GM12878 (cell line): ENCODE measurements around the gene HSP90AB1. TPM values are rescaled to one million over a fixed set of nuclear protein-coding genes. Genes with fewer than 3 reads are reported as not detected.

Experiments
- BCL11A ChIP-seq: IDR thresholded peaks from 2 replicates; pipeline ENCODE4 v1.6.1; 2011; ENCODE audit warnings: low read depth, low read length
- BMI1 ChIP-seq: fragments of 450-650 bp; IDR thresholded peaks from 2 replicates; pipeline ENCODE4 v1.6.1; 2016; ENCODE audit warnings: mild to moderate bottlenecking, moderate library complexity, borderline replicate concordance
- E4F1 ChIP-seq: fragments of 450-650 bp; IDR thresholded peaks from 2 replicates; pipeline ENCODE4 v1.6.1; 2018; ENCODE audit warnings: borderline replicate concordance, mild to moderate bottlenecking; ENCODE audit not compliant: partially characterized antibody
- MYC ChIP-seq: IDR thresholded peaks from 2 replicates; pipeline ENCODE4 v1.6.1; 2011; ENCODE audit warnings: mild to moderate bottlenecking, low read length, moderate library complexity, inconsistent platforms; ENCODE audit not compliant: insufficient read depth, insufficient replicate concordance, insufficient read length, severe bottlenecking
- PML ChIP-seq: IDR thresholded peaks from 2 replicates; pipeline ENCODE4 v1.6.1; 2012; ENCODE audit warnings: low read length, inconsistent platforms
- PRDM15 ChIP-seq: fragments of 450-650 bp; formaldehyde crosslinking; IDR thresholded peaks from 2 replicates; pipeline ENCODE4 v1.4.0; 2020; ENCODE audit warnings: mild to moderate bottlenecking, moderate library complexity
- RAD21 ChIP-seq: IDR thresholded peaks from 2 replicates; pipeline ENCODE4 v1.6.1; 2011; ENCODE audit warnings: mild to moderate bottlenecking, low read depth, low read length, moderate library complexity; ENCODE audit not compliant: insufficient read depth
- SKIL ChIP-seq: fragments of 450-650 bp; IDR thresholded peaks from 2 replicates; pipeline ENCODE4 v1.6.1; 2017; ENCODE audit warnings: mild to moderate bottlenecking, low read depth, inconsistent platforms; ENCODE audit not compliant: poor library complexity, severe bottlenecking
- SRF ChIP-seq, 2 experiments: IDR thresholded peaks; 2 replicates each; pipeline ENCODE4 v1.6.1; 2011; ENCODE audit warnings: low read depth in 2 of 2, low read length in 2 of 2, mild to moderate bottlenecking in 1 of 2, moderate library complexity in 1 of 2
- ZNF24 ChIP-seq: fragments of 450-650 bp; IDR thresholded peaks from 2 replicates; pipeline ENCODE4 v1.6.1; 2017; ENCODE audit warnings: antibody characterized with exemption, mild to moderate bottlenecking
- polyA plus RNA-seq, 11 experiments: library from polyadenylated mRNA; depleted of rRNA in 4 of 11; unstranded in 6 of 11; stranded (reverse) in 5 of 11; fragments of >200 nt; fragmentation: Nextera tagmentation in 4 of 11; fragmentation: Illumina TruSeq in 1 of 11; extraction: Ambion mirVana in 4 of 11; extraction: Trizol in 1 of 11; gene quantifications; 1 replicate in 1 of 11; 2 replicates in 10 of 11; pipeline versions ENCODE4 v1.2.1 to v1.2.3, GENCODE V29; 2011 to 2016; ENCODE audit warnings: inconsistent platforms in 2 of 11, missing spikeins in 2 of 11, low read depth in 1 of 11
- total RNA-seq, 4 experiments: library from RNA; depleted of rRNA in 3 of 4; stranded (reverse); fragments of >200 nt in 3 of 4; fragmentation: Illumina TruSeq in 1 of 4; extraction: Trizol in 1 of 4; gene quantifications; 2 replicates each; pipeline versions ENCODE4 v1.2.1 to v1.2.3, GENCODE V29; 2013 to 2021

The HSP90AB1 gene
- total and polyA plus RNA-seq, 10 of the 15 experiments (the other 5 are each of a cell fraction or from before 2014, with no cell fraction given): 988 to 1,682 (median 1,146) TPM

- TF ChIP-seq SKIL (no peak), RAD21 (no peak), SRF (IDR thresholded peaks at IDR 0.05; ENCODE audit: low read depth in 2 of 2, low read length in 2 of 2) (no peak), BMI1 (no peak; the same call in 1 of the 2 replicates), PRDM15 (no peak), PML (no peak), ZNF24 (peak; percentile 32; the same call in 1 of the 2 replicates), E4F1 (no peak), MYC (no peak), BCL11A (no peak)
Measured at GRCh38 chr6:44264154-44265006, 17.5 kb downstream of the HSP90AB1 start (continued).
